MCF 10A (cell line): Measurements from ENCODE around the gene OSBPL3. TPM values are rescaled to one million over a fixed set of nuclear protein-coding genes. Genes with fewer than 3 reads are reported as not detected.

ENCODE experiments used
- BruUV-seq: library from RNA; stranded (reverse); fragments of 400-500 nt; replicated peaks from 2 replicates; lab custom pipeline; 2021; lab: Mats Ljungman, UMichigan
- CTCF ChIA-PET: fragments of 300-600 bp; sonication (Branson Sonifier 250); formaldehyde crosslinking; extraction: SDS; loops from one replicate; lab custom pipeline; 2021; ENCODE audit warnings: antibody characterized with exemption, inconsistent platforms; lab: Yijun Ruan, JAX
- POLR2A ChIA-PET: fragments of 300-600, 350-650 bp; sonication (Branson Sonifier 250); formaldehyde crosslinking; extraction: SDS; loops from one replicate; lab custom pipeline; 2020; ENCODE audit warnings: antibody characterized with exemption, inconsistent platforms; lab: Yijun Ruan, JAX
- DNase-seq: peaks from one replicate; pipeline ENCODE4 v3.0.0-alpha.2; 2018; ENCODE audit not compliant: unreplicated experiment
- H3K27ac Mint-ChIP-seq: one replicate; pipeline ENCODE4 v1.8.0; 2022; ENCODE audit warnings: mild to moderate bottlenecking, low read depth, mixed read lengths; ENCODE audit not compliant: unreplicated experiment
- H3K27me3 Mint-ChIP-seq: one replicate; pipeline ENCODE4 v1.8.0; 2022; ENCODE audit warnings: mixed read lengths; ENCODE audit not compliant: insufficient read depth, unreplicated experiment
- H3K36me3 Mint-ChIP-seq: one replicate; pipeline ENCODE4 v1.8.0; 2022; ENCODE audit warnings: mild to moderate bottlenecking, moderate library complexity, mixed read lengths; ENCODE audit not compliant: insufficient read depth, unreplicated experiment
- H3K4me1 Mint-ChIP-seq: one replicate; pipeline ENCODE4 v1.8.0; 2022; ENCODE audit warnings: mixed read lengths; ENCODE audit not compliant: insufficient read depth, unreplicated experiment
- H3K4me3 Mint-ChIP-seq: one replicate; pipeline ENCODE4 v1.8.0; 2022; ENCODE audit warnings: mild to moderate bottlenecking, moderate library complexity, mixed read lengths; ENCODE audit not compliant: unreplicated experiment
- H3K9me3 Mint-ChIP-seq: one replicate; pipeline ENCODE4 v1.8.0; 2022; ENCODE audit warnings: mixed read lengths; ENCODE audit not compliant: unreplicated experiment
- intact Hi-C: fragments of 100-400 bp; cut with micrococcal nuclease; formaldehyde crosslinking; loops from 2 replicates; pipeline ENCODE4 v1.14.1; 2022
- total RNA-seq: library from RNA; stranded (reverse); gene quantifications from 2 replicates; pipeline ENCODE4 v1.2.3, GENCODE V29; 2022
- TF ChIP-seq, protein P1 (sequence below): fragments of 200-600 bp; IDR thresholded peaks from one replicate; pipeline ENCODE4 v1.8.0; 2022; ENCODE audit warnings: antibody characterized with exemption, mild to moderate bottlenecking; ENCODE audit not compliant: unreplicated experiment

OSBPL3 gene
- total RNA-seq, 1 experiment from 2014 or later, result 33.8 TPM

DNA sequence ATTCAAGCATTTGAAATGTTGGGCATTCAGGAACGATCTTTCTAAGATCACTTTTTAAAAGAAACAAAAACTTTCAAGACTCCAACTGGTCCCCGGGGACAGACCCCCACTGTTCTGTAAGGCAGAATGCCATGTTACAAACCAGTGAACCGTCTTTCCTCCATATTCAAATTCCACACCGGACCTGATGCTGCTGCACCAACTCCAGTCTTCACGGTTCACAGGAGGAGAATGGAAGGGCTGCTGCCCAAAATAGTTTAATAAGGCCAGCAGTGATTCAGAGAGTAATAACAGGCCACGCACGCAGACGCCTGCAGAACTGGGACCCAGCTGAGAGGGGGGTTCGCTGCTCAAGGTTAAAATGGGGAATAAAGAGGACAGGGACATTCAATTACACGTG lies 47.2 kb downstream of the OSBPL3 start:
- H3K36me3 Mint-ChIP-seq, result peaks cover 6% of the 10 kb centered on the region
- POLR2A ChIA-PET, result interaction anchor here (0.7 to 1.4 kb wide), 2 partner anchors 10 to 108 kb away, joined by 3 read pairs; no protein-coding TSS in a partner anchor
- CTCF ChIA-PET, result no interaction called here
- no peak overlapping the region for H3K27ac Mint-ChIP-seq
- no peaks in the 10 kb centered on the region for H3K9me3 Mint-ChIP-seq
- TF ChIP-seq, protein P1, sequence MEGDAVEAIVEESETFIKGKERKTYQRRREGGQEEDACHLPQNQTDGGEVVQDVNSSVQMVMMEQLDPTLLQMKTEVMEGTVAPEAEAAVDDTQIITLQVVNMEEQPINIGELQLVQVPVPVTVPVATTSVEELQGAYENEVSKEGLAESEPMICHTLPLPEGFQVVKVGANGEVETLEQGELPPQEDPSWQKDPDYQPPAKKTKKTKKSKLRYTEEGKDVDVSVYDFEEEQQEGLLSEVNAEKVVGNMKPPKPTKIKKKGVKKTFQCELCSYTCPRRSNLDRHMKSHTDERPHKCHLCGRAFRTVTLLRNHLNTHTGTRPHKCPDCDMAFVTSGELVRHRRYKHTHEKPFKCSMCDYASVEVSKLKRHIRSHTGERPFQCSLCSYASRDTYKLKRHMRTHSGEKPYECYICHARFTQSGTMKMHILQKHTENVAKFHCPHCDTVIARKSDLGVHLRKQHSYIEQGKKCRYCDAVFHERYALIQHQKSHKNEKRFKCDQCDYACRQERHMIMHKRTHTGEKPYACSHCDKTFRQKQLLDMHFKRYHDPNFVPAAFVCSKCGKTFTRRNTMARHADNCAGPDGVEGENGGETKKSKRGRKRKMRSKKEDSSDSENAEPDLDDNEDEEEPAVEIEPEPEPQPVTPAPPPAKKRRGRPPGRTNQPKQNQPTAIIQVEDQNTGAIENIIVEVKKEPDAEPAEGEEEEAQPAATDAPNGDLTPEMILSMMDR, result no peak
- no TSS peak for BruUV-seq
- H3K4me3 Mint-ChIP-seq, result no peak overlapping the region
- no peak for DNase-seq
- intact Hi-C loops, result no loop called here
- H3K4me1 Mint-ChIP-seq, result peaks cover 22% of the 10 kb centered on the region
- no peaks in the 10 kb centered on the region for H3K27me3 Mint-ChIP-seq

DNA sequence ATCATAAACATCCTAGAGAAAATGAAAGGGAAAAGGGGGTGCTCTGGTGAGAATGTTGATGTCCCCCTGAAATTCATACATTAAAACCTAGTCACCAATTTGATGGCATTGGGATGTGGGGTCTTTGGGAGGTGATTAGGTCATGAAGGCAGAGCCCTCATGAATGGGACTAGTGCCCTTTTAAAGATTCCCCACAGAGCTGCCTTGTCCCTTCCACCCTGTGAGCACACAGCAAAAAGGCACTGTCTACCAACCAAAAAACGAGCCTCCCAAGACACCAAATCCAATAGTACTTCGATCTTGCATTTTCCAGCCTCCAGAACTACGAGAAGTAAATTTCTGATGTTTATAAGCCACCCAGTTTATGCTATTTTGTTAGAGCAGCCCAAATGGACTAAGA lies 47.6 kb downstream of the OSBPL3 start:
- no peaks in the 10 kb centered on the region for H3K9me3 Mint-ChIP-seq
- H3K36me3 Mint-ChIP-seq, result peaks cover 6% of the 10 kb centered on the region
- TF ChIP-seq, protein P1, result no peak
- intact Hi-C loops, result no loop called here
- peaks cover 23% of the 10 kb centered on the region for H3K4me1 Mint-ChIP-seq
- no peaks in the 10 kb centered on the region for H3K27me3 Mint-ChIP-seq
- ChIA-PET CTCF (interaction anchor here (0.7 kb wide), 1 partner anchor 208 kb away, joined by 3 read pairs; no protein-coding TSS in a partner anchor), POLR2A (no interaction called here)
- no peak overlapping the region for H3K4me3 Mint-ChIP-seq
- no peak for DNase-seq
- BruUV-seq, result no TSS peak
- no peak overlapping the region for H3K27ac Mint-ChIP-seq

DNA sequence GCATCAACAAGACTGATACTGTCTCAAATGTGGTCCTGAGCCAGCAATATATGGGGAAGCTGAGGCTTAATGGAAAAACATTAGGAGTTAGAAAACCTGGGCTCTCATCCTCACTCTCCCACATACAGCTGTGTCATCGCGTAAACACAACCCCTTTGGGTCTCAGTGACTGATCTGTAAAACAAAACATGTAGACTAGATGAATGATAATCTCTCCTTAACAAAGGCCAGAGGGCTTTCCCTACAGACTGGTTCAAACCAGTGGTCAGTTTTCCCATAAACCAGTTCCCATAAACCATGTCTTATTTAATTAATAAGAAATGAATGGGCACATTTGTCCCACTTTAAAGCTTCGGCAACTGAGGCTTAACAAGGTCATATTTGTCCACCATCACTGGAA lies 48.1 kb downstream of the OSBPL3 start:
- no peaks in the 10 kb centered on the region for H3K9me3 Mint-ChIP-seq
- no peak overlapping the region for H3K27ac Mint-ChIP-seq
- no peaks in the 10 kb centered on the region for H3K27me3 Mint-ChIP-seq
- ChIA-PET CTCF (interaction anchor here (0.7 kb wide), 1 partner anchor 209 kb away, joined by 3 read pairs; no protein-coding TSS in a partner anchor), POLR2A (interaction anchor here (1.0 kb wide), 1 partner anchor 362 kb away, joined by 4 read pairs; no protein-coding TSS in a partner anchor)
- no peak overlapping the region for H3K4me3 Mint-ChIP-seq
- no TSS peak for BruUV-seq
- H3K4me1 Mint-ChIP-seq, result peaks cover 27% of the 10 kb centered on the region
- no peak for DNase-seq
- H3K36me3 Mint-ChIP-seq, result peaks cover 6% of the 10 kb centered on the region
- intact Hi-C loops, result no loop called here
- TF ChIP-seq, protein P1, result no peak

DNA sequence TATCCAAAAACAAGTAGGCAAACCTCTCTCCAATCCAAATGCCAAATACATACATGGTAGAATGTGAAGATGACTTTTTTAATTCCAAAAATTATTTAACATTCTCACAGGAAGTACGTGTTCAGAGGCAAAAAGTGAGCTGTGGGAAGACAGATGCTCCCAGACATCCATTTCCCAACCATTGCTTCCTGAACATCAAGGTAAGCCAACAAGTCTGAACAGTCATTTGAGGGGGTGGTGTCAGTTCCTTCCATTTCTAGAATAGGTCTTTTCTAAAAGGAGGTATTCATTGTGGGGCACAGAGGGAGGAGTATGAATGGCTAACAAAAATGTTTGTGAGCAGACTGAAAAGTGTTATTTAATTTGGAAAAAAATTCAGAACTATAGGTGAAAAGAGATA lies 49.1 kb downstream of the OSBPL3 start:
- intact Hi-C loops, result no loop called here
- CTCF ChIA-PET, result interaction anchor here (0.8 kb wide), 1 partner anchor 137 kb away, joined by 3 read pairs; no protein-coding TSS in a partner anchor
- TF ChIP-seq, protein P1, result no peak
- Mint-ChIP-seq H3K4me3 (no peak overlapping the region), H3K9me3 (no peaks in the 10 kb centered on the region), H3K4me1 (peaks cover 23% of the 10 kb centered on the region), H3K27ac (no peak overlapping the region), H3K27me3 (no peaks in the 10 kb centered on the region), H3K36me3 (peaks cover 6% of the 10 kb centered on the region)
- POLR2A ChIA-PET, result interaction anchor here (1.0 kb wide), 1 partner anchor 361 kb away, joined by 4 read pairs; no protein-coding TSS in a partner anchor
- no TSS peak for BruUV-seq
- no peak for DNase-seq
